HG03064 (cell line): Measurements from ENCODE around the gene VAV2.
"Not testable (repeated sequence)": the region's sequence is repeated elsewhere in the genome, so short reads cannot be mapped to it uniquely, and the experiment has no call there.

ENCODE experiments used
- ATAC-seq: cut with Tn5 transposase; IDR thresholded peaks from one replicate; pipeline ENCODE4 v1.9.1; 2021; ENCODE audit warnings: low read depth; ENCODE audit not compliant: unreplicated experiment

Gene VAV2

GRCh38 chr9:133997584-133997983 lies 5.5 kb upstream of the VAV2 start:
- no peak for ATAC-seq

- ATAC-seq, result no peak
Observed at GRCh38 chr9:133996531-133997520, 4.7 kb upstream of the VAV2 start.

GRCh38 chr9:133995012-133995896 lies 3.1 kb upstream of the VAV2 start:
- no peak for ATAC-seq

- ATAC-seq, result no peak
Observed at GRCh38 chr9:133994353-133995011, 2.4 kb upstream of the VAV2 start.

DNA sequence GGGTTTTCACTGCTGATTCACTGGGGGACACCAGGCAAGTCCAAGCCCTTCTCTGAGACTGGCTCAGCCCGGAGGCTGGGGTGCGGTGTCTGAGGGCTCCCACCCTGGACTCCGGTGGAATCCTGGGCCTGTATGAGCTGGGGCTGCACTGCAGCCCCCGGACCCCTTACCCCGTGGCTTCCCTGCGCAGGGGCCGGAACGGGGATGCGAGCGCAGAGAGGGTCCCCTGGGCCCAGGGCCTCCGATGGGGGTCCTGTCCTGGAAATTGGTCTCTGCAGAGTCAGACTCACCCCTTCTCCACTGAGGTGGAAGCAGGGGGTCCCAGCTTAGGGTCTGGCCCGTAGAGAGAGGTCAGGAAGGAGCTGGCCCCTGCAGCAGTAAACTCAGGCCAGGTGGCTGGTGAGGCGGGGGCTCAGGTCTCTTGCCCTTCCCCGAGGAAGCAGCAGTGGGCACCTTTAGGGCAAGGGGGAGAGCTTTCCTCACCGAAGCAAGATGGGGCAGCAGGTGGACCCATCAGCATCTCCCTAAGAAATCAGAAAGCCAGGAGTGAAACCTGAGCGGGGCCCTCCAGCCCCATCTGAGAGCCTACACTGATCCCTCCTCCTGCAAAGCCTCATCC lies 1.6 kb upstream of the VAV2 start:
- ATAC-seq, result no peak

DNA sequence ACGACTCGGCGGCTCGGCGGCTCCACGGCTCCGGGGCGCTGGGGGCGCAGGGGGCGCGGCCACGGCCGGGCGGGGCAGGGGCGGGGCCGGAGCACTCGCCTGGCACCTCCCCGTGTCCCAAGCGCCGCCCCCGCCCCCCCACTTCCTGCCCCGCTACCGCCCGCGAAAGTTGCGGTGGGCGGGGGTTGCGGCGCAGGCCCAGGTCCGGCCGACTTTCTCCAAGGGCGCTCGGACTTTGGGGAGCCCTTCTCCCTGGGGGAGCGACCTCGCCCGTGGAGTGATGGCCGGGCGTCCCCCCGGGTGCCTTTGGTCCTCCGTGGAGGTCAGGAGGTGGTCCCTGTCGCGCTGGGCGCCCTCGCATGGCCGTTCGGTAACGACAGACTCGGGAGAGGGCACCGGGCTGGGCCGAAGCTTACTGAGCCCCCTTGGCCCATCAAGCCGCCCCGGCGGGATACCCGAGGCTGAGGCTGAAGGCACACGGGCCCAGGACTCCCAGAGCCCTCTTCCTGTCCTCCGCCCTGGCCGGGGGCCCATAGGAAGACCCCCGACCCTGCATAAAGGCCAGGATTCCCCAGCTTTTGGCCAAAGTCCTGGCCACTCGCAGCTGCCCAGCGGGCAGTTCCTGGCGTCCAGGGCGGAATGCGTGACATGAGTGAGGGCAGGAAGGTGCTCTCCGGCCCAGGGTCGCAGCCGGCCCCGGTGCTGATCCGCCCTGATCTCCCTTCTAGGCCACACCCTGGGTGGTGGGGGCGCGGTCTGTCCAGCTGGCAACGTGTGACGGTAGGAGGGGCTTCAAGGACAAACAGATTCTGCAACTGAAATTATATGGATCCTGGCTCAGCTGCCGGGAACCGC lies 883 bp upstream of the VAV2 start:
- peak; percentile 50 for ATAC-seq

DNA sequence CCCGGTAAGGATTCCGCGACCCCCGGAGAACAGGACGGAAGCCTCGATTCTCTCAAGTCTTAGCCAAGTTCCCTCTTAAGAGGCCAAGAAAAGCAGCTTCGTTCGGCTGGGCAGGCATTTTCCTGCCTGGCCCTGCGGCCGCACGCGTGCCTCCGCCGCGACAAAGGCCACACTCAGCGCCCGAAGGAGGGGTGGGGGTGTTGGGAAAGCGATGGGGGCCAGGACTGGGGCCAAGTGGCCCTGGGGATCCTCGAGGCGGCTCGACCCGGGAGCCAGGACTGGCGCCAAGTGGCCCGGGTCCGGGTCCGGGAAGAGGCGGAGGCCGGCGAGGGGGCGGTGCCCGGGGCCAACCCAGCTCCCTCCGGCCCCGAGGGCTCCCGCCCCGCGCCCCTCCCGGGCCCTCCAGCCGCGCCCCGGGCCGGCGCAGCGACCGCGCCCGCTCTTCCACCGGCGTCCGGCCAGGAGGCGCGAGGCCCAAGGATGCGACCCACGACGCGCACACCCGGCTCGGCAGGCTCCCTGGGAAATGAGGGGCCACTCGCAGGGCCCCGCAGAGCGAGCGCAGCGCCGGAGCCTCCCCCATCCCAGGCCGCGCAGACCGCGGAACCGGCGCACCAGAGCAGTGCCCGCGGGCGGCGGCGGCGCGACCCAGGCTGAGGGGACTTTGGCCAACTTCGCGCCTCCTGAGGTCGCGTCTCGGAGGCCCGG lies 756 bp downstream of the VAV2 start:
- ATAC-seq, result peak; percentile 9

DNA sequence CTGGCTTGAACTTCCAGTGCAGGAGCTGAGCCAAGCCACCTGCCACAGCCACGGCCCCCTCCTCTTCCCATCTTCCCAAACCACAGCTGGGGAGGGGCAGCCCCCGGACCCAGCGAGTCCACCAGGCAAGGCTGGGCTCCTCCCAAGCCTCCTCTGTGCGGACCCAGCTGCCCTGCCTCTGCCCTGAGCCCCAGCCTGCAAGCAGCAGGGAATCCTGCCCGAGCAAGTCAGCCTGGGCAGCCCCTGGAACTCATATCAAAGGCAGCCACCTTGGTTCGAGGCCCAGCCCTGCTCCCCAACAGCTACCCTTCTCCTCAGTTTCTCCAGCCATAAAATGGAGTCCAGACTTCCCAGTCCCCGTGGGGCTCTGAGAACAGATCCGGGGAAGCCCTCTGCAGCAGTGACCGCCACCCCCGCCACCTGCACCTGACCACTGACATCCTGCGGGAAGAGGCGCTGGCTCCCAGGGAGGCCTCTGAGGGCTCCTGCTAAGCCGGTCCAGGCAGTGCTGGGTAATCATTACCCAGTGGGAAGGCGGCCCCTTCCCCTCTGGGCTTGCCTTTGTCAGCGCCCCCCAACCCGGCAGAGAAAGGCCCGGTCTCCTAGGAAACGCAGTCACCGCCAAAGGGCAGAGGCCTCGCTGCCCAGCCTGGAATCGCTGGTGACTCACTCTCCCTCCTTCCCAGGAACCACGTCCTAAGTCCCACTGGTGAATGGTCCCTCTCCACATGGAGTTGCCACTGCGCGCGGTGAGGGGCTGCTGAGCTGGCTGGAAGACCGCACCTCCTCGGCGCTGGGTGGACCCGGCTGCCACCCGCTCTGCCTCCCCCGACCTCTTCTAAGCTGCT lies 1.5 kb downstream of the VAV2 start:
- no peak for ATAC-seq

DNA sequence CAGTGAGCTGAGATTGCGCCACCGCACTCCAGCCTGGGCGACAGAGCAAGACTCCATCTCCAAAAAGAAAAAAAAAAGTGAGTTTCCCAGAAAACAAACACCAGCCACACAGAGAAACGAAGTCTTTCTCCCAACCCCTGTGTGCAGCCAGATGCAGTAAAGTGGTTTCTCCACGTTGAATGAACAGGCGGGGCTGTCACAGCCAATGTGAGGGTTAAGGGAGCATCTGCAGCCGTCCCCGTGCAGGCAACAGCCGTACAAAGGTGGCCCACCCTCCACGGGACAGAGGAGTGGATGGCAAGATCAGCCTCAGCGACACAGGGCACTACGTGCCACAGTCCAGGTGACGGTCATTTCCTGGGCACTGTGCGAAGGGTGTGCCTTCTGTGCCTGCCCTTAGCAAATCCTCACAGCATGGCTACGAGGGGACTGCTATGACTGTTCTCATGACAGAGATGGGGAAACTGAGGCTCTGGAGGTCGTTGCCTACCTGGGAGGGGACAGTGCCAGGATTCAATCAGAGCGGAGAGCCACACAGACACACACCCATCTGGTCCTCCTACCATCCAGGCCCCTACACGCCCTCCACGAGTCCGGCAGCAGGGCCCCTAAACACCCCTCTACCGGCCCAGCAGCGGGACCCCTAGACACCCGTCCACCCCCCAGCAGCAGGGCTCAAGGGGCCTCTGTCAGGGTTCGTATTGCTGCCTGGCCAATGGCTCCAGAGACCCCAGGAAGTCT lies 2.3 kb downstream of the VAV2 start:
- no peak for ATAC-seq

DNA sequence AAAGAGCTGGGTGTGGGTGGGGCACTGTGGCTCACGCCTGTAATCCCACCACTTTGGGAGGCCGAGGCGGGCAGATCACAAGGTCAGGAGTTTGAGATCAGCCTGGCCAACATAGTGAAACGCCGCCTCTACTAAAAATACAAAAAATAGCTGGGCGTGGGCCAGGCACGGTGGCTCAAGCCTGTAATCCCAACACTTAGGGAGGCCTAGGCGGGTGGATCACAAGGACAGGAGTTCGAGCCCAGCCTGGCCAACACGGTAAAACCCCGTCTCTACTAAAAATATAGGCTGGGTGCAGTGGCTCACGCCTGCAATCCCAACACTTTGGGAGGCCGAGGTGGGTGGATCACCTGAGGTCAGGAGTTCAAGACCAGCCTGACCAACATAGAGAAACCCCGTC lies 3.4 kb downstream of the VAV2 start:
- not testable (repeated sequence) for ATAC-seq

DNA sequence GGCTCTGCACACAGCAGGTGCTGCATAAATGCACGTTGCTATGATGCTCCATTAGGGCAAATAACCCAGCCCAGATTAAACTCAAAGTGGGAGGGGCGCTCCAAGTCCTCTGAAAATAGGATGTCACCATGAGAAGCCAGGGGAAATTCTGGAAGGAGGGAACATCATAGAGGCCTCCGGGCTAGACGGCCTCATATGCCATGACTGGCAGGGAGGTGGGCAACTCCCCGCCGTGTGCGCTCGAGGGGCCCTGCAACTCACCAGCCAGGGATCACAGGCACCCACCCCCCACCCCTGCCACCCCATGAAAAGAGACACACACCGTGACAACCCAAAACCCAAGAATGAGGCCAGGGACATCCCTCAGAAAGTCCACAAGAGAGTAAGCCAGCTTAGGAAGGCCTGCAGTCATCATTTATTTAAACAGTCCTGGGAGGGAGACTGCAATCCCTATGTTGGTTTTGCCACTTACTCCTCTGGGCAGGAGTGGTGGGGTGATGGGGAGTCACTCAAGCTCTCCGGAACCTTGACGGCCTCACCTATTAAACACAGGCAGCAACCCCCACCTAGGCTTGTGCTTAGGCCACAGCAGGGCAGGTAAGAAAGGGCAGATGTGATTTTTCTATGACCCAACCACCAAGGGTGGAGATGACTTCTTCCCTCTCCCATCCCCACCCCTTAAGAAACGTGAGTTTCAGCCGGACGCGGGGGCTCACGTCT lies 4.0 kb downstream of the VAV2 start:
- no peak for ATAC-seq

DNA sequence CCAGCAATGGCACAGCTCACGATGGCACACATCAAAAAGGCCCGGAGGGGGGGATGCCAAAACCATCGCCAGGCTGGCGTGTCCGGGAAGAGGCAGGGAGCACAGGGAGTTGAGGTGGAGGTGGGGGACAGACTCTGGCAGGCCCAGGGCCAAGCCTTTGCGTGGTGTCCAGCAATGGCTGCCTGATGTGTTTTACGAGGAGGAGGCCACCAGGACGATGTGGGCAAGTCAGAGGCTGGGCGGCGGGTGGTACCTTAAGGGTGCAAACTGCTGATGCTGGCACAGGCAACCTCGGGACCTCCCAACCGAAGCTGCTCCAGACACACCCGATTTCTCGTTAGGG lies 4.7 kb downstream of the VAV2 start:
- no peak for ATAC-seq

- no peak for ATAC-seq
Observed at GRCh38 chr9:133986774-133987445, 5.2 kb downstream of the VAV2 start.

- no peak for ATAC-seq
Observed at GRCh38 chr9:133986061-133986460, 6.1 kb downstream of the VAV2 start.

DNA sequence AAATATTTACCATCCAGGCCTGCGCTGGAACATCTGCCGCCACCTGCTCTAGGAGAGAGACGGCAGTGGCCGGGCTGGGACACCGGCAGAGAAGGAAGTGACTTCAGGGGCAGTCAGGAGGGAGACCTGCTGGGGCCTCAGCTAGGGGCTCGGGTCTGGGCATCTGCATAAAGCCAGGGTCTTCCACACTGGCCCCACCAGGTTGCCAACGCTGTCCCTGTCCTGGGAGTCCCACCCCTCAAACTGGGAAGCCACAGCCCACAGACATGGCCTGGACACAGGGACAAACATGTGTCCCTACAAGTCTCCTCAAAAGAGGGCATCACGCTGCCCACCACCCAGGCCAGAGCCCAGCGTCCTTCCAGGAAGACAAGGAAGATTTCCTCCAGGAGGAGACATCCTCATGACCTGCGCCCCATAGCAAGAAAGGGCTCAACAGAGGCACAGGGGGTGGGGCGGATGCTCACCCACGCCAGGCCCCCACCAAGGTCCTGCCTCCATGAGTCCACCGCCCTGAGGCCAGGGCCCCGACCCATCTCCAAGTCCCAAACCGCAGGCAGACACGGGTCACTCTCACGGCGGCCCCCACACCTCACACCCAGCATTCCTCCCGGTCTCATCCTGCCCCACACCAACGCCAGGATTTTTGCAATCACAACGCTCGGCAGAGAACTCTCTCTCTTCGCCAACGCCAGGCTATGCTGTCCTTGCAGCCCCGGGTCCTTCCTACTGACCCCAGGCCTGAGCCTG lies 9.0 kb downstream of the VAV2 start:
- no peak for ATAC-seq
